ENCODE measurements around the gene FCMR. TPM values are rescaled to one million over a fixed set of nuclear protein-coding genes. Genes with fewer than 3 reads are reported as not detected.

Gene FCMR
- total RNA-seq, 1 donor, result 1.3 TPM

DNA sequence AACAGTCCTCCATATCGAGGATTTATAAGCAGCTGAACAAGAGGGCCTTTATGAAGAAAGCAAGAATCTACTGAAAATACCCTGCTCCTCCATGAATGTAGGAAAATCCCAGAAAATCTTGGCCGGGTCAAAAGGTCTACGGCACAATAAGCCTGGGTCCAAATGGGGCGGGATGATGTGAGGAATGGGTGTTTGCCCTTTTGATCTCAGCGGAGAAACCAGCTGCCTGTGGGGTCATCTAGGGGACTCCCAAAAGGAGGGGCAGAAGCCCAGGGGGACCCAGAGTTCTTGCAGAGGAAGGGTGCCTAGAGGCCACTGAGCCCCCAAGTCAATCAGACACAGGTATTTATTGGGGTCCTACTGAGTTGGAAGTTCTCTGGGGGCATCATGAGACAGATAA, 35.9 kb upstream of the FCMR start:
- no peak overlapping the region for H3K4me3 ChIP-seq (ENCODE audit: low read depth, low read length)
- no peak for DNase-seq (ENCODE audit: low read depth)
- TF ChIP-seq, protein P1, sequence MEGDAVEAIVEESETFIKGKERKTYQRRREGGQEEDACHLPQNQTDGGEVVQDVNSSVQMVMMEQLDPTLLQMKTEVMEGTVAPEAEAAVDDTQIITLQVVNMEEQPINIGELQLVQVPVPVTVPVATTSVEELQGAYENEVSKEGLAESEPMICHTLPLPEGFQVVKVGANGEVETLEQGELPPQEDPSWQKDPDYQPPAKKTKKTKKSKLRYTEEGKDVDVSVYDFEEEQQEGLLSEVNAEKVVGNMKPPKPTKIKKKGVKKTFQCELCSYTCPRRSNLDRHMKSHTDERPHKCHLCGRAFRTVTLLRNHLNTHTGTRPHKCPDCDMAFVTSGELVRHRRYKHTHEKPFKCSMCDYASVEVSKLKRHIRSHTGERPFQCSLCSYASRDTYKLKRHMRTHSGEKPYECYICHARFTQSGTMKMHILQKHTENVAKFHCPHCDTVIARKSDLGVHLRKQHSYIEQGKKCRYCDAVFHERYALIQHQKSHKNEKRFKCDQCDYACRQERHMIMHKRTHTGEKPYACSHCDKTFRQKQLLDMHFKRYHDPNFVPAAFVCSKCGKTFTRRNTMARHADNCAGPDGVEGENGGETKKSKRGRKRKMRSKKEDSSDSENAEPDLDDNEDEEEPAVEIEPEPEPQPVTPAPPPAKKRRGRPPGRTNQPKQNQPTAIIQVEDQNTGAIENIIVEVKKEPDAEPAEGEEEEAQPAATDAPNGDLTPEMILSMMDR (IDR thresholded peaks at IDR 0.05; ENCODE audit: insufficient read depth, low read depth, low read length), result no peak

DNA sequence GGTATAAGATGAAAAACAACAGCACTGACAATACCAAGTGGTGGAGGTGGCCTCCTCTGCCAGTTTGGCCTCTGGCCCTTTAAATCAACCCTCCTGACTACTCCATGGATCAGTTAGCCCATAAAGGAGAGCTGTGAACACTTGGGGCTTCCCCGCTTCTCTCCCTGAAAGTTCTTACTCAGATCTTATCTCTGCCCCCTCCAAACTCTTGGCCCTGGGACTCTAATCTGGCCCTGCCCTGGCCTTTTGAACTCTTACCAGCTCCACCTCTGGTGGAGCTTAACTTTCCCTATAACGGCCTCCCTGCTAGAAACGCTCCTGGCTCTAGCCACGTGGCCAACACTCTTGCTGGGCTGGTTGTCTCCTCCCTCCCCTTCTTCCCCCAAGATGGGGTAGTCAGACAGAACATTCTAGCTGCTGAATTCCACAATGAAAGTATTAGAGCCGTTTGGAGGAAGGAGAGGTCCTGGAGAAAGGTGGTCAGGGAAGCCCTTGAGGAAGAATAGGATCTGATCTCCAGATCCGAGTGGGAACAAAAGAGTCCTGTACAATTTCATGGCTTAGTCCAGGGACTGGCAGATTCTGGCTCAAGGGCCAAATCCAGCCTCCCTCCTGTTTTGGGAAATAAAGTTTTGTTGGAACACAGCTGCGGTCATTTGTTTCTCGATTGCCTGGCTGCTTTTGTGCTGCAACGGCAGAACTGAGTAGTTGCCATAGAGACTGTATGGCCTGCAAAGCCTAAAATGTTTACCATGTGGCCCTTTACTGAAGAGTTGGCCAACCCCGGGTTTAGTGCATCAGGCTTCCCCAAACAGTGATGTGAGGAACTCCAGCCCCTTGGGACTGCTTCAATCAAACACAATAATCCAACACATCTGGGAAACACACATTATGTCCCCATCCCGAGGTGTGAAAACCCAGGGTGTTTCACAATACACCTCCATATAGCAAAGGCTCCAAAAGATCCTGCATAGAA, 34.0 kb upstream of the FCMR start:
- TF ChIP-seq, protein P1 (IDR thresholded peaks at IDR 0.05; ENCODE audit: insufficient read depth, low read depth, low read length), result no peak
- H3K4me3 ChIP-seq (ENCODE audit: low read depth, low read length), result no peak overlapping the region
- DNase-seq (ENCODE audit: low read depth), result peak; percentile 55

DNA sequence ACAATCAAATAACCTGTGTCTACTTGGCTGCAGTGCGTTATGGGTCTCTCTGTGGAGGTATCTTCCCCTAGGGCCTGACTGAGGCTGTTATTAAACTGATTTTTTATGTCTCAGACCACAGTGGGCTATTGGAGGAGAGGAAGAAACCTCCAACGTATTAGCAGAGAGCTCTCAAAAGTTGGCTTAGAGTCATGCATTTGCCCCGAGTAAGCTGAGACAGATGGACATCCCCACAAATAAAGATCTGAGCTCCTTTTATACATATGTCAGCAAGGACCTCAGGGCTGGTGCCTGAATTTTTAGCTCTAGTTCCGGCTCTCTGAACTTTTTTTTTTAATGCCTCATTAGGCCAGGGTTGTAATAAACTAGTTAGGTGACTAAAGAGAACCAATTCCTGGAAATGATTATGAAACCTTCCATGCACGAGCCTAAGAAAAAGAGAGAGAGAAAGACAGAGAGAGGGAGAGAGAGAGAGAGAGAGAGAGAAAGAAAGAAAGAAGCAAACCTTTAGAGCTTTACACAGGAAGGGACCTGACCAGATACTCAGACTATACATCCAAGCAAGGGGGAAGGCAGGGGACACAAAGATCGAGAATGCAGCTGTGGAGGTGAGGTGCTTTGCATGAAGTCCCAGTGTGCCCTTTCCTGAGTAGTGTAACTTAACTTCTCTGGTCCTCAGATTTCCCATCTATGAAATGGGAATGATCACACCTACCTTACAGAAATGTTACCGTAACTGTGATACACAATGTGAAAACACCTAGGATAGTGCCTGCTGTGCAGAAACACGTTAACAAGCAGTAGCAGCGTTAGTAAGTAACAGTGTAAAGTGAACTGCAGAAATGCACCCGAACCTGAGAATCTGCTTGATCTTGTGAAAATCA, 33.0 kb upstream of the FCMR start:
- TF ChIP-seq, protein P1 (IDR thresholded peaks at IDR 0.05; ENCODE audit: insufficient read depth, low read depth, low read length), result no peak
- no peak overlapping the region for H3K4me3 ChIP-seq (ENCODE audit: low read depth, low read length)
- DNase-seq (ENCODE audit: low read depth), result no peak

DNA sequence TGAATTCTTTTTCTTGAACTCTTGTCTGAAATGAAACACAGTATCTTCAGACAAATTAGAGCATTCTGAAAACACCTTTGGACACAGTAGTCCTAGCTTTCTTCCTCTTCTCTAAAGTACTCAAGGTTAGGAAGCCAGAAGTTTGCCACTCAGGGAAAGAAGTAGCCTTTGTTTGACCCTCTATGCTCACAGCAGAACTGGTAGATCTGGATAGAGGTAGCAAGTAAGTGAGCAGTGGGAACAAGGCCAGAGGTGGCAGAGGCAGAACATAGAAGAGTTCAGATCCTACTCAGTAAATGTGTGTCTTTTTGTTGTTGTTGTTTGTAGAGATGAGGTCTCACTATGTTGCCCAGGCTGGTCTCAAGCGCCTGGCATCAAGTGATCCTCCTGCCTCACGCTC, 31.9 kb upstream of the FCMR start:
- TF ChIP-seq, protein P1 (IDR thresholded peaks at IDR 0.05; ENCODE audit: insufficient read depth, low read depth, low read length), result no peak
- DNase-seq (ENCODE audit: low read depth), result no peak
- H3K4me3 ChIP-seq (ENCODE audit: low read depth, low read length), result no peak overlapping the region

DNA sequence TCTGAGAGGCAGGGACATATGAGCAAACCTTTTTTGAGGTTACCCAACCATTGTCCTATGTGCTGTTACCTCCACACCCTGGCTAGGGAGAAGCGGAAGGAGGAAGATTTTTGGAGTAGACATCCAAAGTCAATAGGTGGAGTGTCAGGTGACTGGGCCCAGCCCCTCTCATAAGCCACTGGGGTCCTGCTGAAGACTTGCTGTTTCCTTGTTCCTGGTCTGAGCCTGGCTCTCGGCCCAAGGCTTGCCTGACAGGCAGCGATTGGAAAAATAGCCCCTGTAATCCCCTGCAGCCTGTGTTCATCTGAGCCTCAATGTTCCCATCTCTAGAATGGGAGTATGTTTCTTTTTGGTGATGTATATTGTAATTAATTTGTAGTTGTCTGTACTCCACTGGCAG, 31.4 kb upstream of the FCMR start:
- TF ChIP-seq, protein P1 (IDR thresholded peaks at IDR 0.05; ENCODE audit: insufficient read depth, low read depth, low read length), result no peak
- no peak overlapping the region for H3K4me3 ChIP-seq (ENCODE audit: low read depth, low read length)
- DNase-seq (ENCODE audit: low read depth), result no peak

DNA sequence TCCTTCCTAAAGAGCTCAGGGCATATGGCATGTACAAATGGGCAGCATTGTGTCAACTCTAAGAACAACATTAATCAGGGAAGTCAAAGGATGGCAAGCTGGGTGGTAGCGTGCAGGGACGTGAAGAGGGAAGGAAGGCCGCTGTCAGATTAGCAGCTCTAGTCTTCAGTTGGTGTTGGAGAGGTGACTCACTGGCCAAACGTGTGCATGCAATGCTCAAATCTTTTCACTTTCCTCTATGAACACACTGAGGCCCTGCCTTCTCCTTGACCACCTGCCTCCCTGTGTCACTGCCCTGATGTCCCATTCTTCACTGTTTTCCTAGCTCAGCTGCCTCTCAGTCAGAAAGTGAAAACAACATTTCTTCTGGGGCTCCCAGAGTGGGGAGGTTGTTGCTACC, 30.4 kb upstream of the FCMR start:
- TF ChIP-seq, protein P1 (IDR thresholded peaks at IDR 0.05; ENCODE audit: insufficient read depth, low read depth, low read length), result no peak
- H3K4me3 ChIP-seq (ENCODE audit: low read depth, low read length), result no peak overlapping the region
- no peak for DNase-seq (ENCODE audit: low read depth)
